ENCODE results near the gene KCNK10.
A peak's percentile ranks its signal among the peaks of the same experiment; 100 is the strongest.

The KCNK10 gene

GRCh38 chr14:88321692-88322503 lies 1.2 kb downstream of the KCNK10 start:
- no peak for DNase-seq

GRCh38 chr14:88318406-88318805 lies 4.7 kb downstream of the KCNK10 start:
- DNase-seq: no peak

- no peak for DNase-seq
These were observed 6.5 kb downstream of the KCNK10 start for GRCh38 chr14:88316521-88316920.

GRCh38 chr14:88312257-88312656 lies 10.8 kb downstream of the KCNK10 start:
- DNase-seq: no peak

- DNase-seq: no peak
These were observed 11.3 kb downstream of the KCNK10 start for GRCh38 chr14:88311780-88312179.

GRCh38 chr14:88310449-88310848 lies 12.6 kb downstream of the KCNK10 start:
- DNase-seq: no peak

- DNase-seq: no peak
These were observed 13.0 kb downstream of the KCNK10 start for GRCh38 chr14:88310021-88310420.

- DNase-seq: peak; percentile 50
These were observed 17.3 kb downstream of the KCNK10 start for GRCh38 chr14:88305528-88306322.

- no peak for DNase-seq
These were observed 20.0 kb downstream of the KCNK10 start for GRCh38 chr14:88303041-88303440.

- DNase-seq: no peak
These were observed 21.7 kb downstream of the KCNK10 start for GRCh38 chr14:88301381-88301780.

- DNase-seq: no peak
These were observed 22.3 kb downstream of the KCNK10 start for GRCh38 chr14:88300817-88301216.

- no peak for DNase-seq
These were observed 23.1 kb downstream of the KCNK10 start for GRCh38 chr14:88299865-88300530.

- DNase-seq: no peak
These were observed 25.8 kb downstream of the KCNK10 start for GRCh38 chr14:88297306-88297705.

- no peak for DNase-seq
These were observed 26.7 kb downstream of the KCNK10 start for GRCh38 chr14:88296351-88296750.

- peak; percentile 50 for DNase-seq
These were observed 33.1 kb downstream of the KCNK10 start for GRCh38 chr14:88289996-88290395.

GRCh38 chr14:88289234-88289633 lies 33.8 kb downstream of the KCNK10 start:
- no peak for DNase-seq

- no peak for DNase-seq
These were observed 36.8 kb downstream of the KCNK10 start for GRCh38 chr14:88286309-88286708.

GRCh38 chr14:88281447-88281846 lies 41.6 kb downstream of the KCNK10 start:
- DNase-seq: no peak

- DNase-seq: no peak
These were observed 46.0 kb downstream of the KCNK10 start for GRCh38 chr14:88276923-88277596.

- no peak for DNase-seq
These were observed 50.4 kb downstream of the KCNK10 start for GRCh38 chr14:88272390-88273269.

GRCh38 chr14:88271205-88271604 lies 51.9 kb downstream of the KCNK10 start:
- DNase-seq: no peak

- DNase-seq: no peak
These were observed 52.3 kb downstream of the KCNK10 start for GRCh38 chr14:88270776-88271175.

Data from NCI-H524 treated with DMSO at 0.1 percent for 48 hours (cell line).